Measurements from ENCODE around the gene HDAC11.

GRCh38 chr3:13519006-13519791 is 39.1 kb downstream of the HDAC11 start:
- no peak for TF ChIP-seq CTCF (IDR thresholded peaks at IDR 0.05)
- TF ChIP-seq POLR2A (IDR thresholded peaks at IDR 0.05), result no peak
- no peak for TF ChIP-seq POLR2AphosphoS5 (IDR thresholded peaks at IDR 0.05)

Measured in upper lobe of left lung (tissue), 4 donors.